HG02642 (cell line): ENCODE data around the gene NELL1.

Source experiments
- ATAC-seq: cut with Tn5 transposase; IDR thresholded peaks from one replicate; pipeline ENCODE4 v1.9.1; 2021; ENCODE audit warnings: mild to moderate bottlenecking; ENCODE audit not compliant: unreplicated experiment, poor library complexity

Gene NELL1

GRCh38 chr11:20661850-20662249 is 7.5 kb upstream of the NELL1 start:
- ATAC-seq: no peak

DNA sequence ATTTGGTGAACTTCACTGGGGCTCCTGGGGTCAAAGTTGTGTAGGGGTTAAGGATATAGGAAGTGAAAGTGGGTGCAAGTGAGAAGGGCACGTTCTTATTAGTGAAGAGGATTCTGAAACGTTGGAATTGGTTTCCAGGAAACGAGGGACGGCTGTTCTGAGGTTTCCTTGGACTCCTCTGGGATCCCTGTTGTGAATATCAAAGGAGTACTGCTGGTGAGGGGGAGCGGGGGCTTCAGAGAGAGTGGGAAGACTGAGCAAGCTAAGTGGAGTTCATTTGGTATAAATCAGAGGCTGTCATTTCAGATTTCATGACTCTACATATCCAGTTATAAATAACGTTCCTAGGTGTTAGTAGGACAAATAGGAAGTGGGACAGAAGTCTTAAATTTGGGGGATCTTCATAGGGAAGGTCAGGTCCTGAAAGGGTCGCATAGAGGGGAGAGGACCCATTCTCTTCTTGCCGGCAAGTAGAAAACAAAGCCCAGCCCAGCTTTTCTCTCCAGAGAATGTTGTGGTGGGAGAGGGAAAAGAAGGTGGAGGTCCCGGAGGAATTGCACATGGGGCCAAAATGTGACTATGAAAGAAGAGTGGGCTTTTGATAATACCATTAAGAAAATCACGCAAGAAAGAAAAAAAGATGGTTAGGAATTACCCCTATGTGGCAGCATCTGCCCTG is 1.1 kb upstream of the NELL1 start:
- no peak for ATAC-seq

DNA sequence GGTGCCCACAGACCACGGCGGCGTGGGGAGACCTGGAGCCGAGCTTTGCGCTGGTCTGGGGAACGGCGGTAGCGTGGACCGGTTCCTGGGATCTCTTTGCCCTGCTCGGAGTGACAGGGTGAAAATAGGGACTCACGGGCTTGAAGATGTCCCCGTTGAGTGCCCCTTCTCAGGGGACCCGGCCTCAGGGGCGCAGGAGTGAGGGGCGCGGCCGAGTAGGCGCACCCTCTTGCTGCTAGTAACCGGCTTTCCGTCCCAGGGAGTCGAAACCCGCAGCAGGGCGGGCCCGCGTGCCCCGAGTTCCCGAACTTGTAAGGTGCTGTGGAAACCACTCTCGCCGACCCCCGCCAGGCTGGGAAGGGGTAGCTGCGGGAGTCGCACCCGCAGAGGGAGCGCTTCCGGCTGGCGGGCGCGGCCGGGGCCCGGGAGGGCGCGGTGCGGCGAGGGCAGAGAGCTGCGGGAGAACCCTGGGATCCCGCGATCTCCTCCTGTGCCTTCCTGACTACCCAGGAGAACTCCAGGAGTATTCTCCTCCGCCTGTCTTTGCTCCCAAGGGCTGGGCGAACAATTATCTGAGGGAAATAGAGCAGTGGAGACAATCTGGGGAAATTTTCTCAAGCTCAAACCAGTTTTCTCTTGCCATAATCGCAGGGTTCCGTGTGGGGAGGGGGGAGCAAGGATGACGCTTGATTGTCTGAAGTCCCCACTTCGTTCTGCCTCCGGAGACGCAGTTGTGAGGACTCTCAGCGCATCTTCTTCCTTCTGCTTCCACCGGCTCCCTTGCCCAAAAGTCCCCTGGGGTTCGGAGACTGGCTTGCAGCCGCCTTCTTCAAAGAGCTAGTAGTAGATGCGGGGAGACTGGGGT is 666 bp downstream of the NELL1 start:
- ATAC-seq: no peak

DNA sequence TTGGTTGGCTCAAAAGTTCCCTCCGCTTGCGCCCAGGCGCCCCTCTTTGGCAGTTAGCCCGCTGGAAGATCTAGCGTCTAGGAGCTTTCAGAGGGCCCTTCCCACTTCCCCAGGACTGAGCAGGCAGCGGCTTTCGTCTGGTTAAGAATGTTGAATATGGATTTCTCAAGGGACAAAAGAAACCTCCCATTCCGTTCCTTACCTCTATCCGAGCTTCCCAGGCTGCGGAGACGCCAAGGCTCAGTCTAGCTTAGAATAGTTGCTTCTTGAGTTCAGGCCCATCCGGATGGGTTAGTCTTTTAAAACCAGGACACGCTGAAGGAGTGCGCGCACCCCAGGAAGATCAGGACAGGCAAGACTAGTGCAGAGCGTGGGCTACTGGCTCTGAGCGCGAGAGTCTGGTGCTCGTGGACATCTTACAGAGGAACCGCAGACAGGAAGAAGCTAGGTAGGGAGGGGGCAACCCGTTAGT is 1.6 kb downstream of the NELL1 start:
- ATAC-seq: no peak

DNA sequence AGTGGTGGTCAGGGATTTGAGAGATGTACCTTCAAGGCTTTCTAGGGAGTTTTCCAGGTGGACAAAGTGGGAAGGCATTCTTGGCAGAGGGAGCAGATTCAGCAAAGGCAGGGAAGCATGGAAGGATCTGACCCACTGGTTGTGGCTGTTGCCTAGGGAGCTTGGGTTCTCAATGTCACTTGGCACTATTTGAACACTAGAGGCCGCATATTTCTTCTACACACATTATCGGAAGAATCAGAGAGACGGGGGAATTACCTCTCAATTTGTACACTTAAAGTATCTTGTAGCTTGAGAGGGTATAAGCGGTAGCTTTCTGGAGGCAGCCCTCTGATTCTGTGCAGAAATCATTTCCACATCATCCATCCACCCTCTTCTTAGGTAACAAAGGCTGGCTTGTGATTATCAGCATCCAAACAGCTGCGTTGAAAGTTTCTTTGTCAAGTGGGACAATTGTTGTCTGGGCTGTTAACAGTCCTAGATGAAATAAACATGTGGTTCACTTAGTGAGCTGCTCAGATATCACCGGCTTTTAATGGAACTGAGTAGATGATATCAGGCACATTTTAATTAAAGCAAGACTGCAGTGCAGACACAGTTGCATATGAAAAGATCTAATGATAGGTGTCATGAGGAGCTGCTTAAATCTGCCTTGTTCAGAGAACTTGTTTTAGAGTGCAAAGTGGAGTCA is 2.6 kb downstream of the NELL1 start:
- no peak for ATAC-seq

DNA sequence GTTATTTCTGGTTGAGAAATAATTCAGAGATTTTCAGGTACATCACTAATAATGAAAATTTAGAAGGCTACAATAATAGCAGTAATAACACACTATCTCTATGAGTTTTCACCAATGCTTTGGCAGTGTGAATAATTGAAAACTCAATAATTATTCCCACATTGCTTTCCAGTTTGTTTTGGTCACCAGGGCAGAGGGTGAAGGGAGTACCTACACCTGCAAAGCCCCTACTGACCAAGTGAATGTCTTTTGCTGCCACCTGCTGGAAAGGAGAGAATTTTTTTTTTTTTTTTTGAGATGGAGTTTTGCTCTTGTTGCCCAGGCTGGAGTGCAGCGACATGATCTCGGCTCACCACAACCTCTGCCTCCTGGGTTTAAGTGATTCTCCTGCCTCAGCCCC is 3.2 kb downstream of the NELL1 start:
- no peak for ATAC-seq

DNA sequence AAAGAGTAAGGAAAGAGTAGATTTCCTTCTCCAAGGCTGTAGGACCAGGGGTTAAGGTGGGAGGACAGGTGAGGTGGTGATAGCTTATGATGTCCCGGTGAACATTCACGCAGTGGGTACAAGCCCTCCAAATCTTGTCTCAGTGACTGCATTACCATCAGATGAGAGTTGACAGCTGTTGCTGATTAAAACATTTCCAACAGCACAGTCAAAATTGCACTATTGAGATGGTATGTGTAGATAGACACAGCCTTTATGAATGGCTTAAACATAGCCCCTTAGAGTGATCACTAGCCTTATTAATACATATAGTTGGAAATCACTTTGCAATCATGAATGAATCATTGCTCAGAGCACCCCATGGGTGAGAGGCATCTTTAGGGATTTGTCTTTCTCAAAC is 7.3 kb downstream of the NELL1 start:
- ATAC-seq: no peak

GRCh38 chr11:20688761-20689160 is 19.4 kb downstream of the NELL1 start:
- no peak for ATAC-seq

DNA sequence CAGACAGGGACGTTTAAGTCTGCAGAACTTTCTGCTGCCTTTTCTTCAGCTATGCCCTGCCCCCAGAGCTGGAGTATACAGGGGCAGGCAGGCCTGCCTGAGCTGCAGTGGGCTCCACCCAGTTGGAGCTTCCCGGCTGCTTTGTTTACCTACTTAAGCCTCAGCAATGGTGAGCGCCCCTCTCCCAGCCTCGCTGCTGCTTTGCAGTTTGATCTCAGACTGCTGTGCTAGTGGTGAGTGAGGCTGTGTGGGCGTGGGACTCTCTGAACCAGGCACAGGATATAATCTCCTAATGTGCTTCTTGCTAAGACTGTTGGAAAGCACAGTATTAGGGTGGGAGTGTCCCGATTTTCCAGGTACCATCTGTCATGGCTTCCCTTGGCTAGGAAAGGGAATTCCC is 38.5 kb downstream of the NELL1 start:
- ATAC-seq: no peak

- ATAC-seq: no peak
Observed at GRCh38 chr11:20712912-20713311, 43.5 kb downstream of the NELL1 start.

DNA sequence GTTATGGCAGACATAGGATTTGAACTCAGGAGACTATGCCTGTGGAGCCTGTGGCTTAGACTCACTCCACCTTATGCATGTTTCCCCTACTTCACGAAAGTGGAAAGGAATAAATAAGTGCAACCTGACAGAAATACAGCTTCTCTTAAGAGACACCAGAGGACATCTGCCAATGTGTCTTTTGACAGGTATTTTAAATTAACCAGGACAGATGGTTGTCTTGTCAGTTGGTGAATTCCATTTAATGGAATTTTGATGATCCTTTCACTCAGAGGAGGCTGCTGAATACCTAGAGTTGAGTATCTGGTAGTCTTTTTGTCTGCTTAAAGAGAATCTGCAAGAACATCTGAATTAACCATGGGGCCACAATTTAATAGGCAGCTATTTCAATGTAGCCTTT is 46.1 kb downstream of the NELL1 start:
- ATAC-seq: no peak

GRCh38 chr11:20715931-20716330 is 46.5 kb downstream of the NELL1 start:
- ATAC-seq: no peak

- no peak for ATAC-seq
Observed at GRCh38 chr11:20719821-20720220, 50.4 kb downstream of the NELL1 start.

GRCh38 chr11:20723366-20723765 is 54.0 kb downstream of the NELL1 start:
- ATAC-seq: no peak

DNA sequence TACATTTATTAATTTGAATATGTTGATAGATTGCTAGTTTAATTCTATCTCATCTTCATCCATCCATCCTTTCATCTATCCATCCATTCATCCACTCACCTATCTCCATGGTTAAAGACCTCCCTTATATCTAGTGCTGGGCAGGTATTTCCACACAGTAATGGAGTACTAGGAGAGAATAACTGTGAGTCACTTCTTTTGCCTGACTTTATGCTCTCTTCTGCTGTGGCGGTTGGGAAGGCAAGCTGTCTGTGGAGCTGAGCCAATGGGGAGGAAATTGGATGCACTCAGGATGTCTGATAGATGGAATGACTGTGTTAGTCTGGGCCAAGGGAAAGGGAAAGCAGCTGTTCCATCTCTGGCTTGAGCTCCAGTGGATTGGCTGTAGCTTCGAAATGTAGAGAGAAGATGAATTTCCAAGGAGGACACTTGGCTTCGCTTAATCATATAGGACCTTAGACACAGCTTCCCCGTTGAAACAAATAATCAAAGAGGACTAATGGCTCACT is 60.3 kb downstream of the NELL1 start:
- ATAC-seq: no peak

DNA sequence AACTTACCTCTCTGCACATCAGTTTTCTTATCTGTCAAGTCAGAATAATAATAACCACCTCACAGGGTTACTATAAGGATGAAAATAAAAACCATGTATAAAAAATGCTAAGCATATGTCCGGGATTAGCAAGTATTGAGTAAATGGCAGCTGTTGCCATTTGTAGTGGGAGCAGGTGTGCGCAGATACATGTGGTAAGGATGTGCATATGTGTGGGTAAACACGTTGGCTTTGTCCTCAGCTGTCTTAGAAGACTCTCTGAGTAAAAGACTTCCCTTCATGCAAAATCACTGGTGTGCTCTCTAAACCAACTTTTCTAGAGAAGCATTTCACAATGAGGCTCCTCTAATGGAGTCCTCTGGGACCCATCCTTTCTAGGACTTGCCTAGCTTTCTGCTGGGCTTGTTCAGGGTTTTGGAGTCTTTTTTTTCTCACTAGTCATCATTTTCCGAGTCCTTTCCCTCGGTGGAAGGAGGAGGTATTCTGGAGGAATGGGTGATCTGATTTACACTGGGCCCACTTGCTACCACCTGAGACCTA is 62.4 kb downstream of the NELL1 start:
- no peak for ATAC-seq

DNA sequence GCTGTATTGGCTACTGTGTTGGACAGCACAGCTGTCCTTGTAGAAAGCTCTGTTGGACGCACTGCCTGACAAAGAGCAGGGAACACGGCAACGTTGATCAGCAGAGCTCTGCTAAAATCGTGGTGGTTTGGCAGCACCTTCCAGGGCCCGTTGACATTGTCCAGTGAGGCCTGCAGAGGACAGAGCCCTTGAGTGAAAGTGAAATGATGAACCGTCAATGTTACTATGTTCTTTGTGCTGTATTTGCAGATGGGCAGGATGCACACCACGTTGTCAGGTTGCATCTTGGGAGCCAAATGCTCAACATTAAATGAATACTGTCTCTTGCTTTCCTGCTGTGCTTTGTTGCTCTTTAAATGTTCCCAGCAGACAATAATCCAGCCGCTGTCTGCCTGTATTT is 69.7 kb downstream of the NELL1 start:
- no peak for ATAC-seq

- no peak for ATAC-seq
Observed at GRCh38 chr11:20739577-20739976, 70.2 kb downstream of the NELL1 start.

GRCh38 chr11:20754933-20755332 is 85.5 kb downstream of the NELL1 start:
- ATAC-seq: no peak

DNA sequence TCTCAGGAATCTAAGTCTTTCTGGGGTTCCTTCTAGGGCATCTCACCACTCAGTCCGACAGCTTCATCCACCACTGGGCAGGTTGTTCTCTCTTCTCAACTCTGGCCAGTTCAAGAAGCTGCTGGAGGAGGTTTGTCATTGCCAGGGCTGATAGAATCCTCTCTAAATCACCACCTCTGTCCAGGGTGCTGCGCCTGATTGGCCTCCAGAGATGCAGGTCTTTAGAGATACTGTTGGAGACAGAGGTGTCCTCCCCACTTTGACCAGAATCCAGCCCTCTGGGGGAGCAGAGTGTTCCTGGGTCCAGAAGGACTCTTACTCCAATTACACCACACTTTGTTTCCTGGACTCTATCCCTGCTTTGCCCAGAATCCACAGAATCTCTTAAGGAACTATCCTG is 90.2 kb downstream of the NELL1 start:
- no peak for ATAC-seq

DNA sequence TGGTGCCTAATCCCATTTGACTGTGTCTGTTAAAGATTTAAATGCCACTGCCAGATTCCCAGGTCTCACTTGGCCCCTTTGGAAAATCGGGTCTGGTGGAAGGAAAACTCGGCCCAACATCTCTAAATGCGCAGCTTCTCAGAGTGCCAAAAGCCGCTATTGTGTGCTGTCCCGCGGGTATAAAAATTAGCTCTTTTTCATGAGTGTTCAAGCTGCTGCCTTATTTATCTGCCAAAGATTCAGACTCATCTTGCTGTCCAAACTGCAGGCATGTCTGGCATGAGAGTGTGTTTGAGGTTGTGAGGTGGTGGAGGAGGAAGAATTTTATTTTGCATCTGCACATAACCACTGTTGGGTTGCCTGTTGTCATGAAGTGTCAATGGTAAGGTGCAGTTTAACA is 91.4 kb downstream of the NELL1 start:
- ATAC-seq: no peak
